HUES64 (cell line): ENCODE results near the gene PTBP1.

Source experiments
- H3K27ac ChIP-seq: 2 replicates; pipeline ENCODE4 v1.7.0; 2013; ENCODE audit warnings: low read depth, low read length, inconsistent platforms
- H3K27me3 ChIP-seq: 2 replicates; pipeline ENCODE4 v1.6.1; 2013; ENCODE audit warnings: mild to moderate bottlenecking, low read length; ENCODE audit not compliant: insufficient read depth
- H3K36me3 ChIP-seq: 2 replicates; pipeline ENCODE4 v1.6.1; 2013; ENCODE audit warnings: mild to moderate bottlenecking, low read length; ENCODE audit not compliant: insufficient read depth
- H3K4me1 ChIP-seq: 2 replicates; pipeline ENCODE4 v1.6.1; 2013; ENCODE audit warnings: mild to moderate bottlenecking, low read length, moderate library complexity; ENCODE audit not compliant: insufficient read depth
- H3K4me3 ChIP-seq: 2 replicates; pipeline ENCODE4 v1.5.1; 2013; ENCODE audit warnings: mild to moderate bottlenecking, low read length, moderate library complexity
- H3K9ac ChIP-seq: 2 replicates; pipeline ENCODE4 v1.6.1; 2013; ENCODE audit warnings: mild to moderate bottlenecking, low read depth, low read length
- H3K9me3 ChIP-seq: 2 replicates; pipeline ENCODE4 v1.6.1; 2013; ENCODE audit warnings: low read depth, low read length; ENCODE audit not compliant: insufficient read depth
- WGBS: fragments of 150-250, 120-280 bp; methylation state at CpG from one replicate; pipeline ENCODE4 v1.1.7; 2013; ENCODE audit warnings: missing lambda C conversion rate; 5-methylcytosine and 5-hydroxymethylcytosine counted together

The PTBP1 gene

DNA sequence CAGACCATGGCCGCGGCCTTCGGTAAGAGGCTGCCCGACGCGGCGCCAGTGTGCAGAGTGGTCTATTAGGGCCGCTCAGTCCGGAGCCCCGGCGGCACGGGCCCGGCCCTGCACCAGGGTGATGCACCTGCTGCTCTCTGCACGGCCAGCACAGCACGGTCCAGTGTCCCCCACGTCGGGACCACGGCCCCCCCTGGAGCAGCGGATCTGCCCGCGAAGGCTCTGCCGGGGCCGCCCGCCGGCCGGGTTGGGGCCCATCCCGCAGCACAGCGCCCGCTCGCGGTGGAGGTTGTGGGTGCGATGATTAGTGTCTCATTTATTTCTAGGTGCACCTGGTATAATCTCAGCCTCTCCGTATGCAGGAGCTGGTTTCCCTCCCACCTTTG is 7.9 kb downstream of the PTBP1 start:
- Histone ChIP-seq H3K36me3 (peaks cover 99% of the 10 kb centered on the region), H3K4me1 (peaks cover 15% of the 10 kb centered on the region), H3K27me3 (no peaks in the 10 kb centered on the region), H3K9me3 (no peaks in the 10 kb centered on the region), H3K9ac (no peak overlapping the region), H3K27ac (peak overlapping the region; percentile 25; the same call in 1 of the 2 replicates), H3K4me3 (no peak overlapping the region)
- 96% methylated on average over 33 of the region's 33 CpGs for WGBS

DNA sequence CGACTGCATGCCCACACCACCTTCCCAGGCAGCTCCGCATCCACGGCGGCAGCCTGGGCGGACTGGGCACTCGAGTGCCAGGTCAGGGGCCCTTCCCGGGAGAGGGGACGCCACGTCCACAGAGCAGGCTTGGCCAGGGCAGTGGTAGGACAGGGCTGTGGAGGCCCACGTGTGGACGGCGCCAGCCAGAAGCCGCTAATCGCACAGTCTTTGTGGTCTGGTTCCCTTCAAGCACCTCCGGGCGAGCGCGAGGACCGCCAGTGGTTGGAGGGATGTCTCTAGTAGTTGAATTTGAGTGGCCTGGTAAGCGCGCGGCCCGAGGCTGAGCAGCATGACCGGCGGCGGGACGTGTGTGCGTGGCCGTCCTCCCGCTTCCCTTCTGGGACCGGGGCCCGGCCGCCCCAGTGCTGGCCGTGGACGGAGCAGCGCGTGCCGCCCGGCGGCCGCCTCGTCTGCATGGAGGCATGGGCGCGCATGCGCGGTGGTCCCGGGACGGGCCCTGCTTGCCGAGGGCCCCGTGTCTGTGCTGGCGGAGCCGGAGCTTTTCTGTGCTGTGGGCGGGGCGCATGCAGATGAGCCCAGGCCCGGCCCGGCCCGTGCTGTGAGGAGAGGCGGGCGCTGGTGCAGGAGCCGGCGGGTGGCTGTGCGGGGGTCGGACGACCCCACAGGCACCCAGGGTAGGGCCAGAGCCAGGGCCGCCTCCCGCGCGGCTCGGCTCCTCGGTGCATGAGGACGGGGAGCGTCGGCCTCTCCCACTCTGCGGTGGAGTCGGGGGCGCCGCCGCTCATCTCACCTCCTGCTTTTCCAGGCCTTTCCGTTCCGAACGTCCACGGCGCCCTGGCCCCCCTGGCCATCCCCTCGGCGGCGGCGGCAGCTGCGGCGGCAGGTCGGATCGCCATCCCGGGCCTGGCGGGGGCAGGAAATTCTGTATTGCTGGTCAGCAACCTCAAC is 8.6 kb downstream of the PTBP1 start:
- H3K27me3 ChIP-seq, result no peaks in the 10 kb centered on the region
- H3K27ac ChIP-seq, result peak overlapping the region; percentile 30; the same call in 1 of the 2 replicates
- peaks cover 8% of the 10 kb centered on the region; the same call in 1 of the 2 replicates for H3K4me1 ChIP-seq
- no peak overlapping the region for H3K4me3 ChIP-seq
- no peak overlapping the region for H3K9ac ChIP-seq
- H3K9me3 ChIP-seq, result no peaks in the 10 kb centered on the region
- WGBS, result 94% methylated on average over 93 of the region's 93 CpGs
- H3K36me3 ChIP-seq, result peaks cover 99% of the 10 kb centered on the region

DNA sequence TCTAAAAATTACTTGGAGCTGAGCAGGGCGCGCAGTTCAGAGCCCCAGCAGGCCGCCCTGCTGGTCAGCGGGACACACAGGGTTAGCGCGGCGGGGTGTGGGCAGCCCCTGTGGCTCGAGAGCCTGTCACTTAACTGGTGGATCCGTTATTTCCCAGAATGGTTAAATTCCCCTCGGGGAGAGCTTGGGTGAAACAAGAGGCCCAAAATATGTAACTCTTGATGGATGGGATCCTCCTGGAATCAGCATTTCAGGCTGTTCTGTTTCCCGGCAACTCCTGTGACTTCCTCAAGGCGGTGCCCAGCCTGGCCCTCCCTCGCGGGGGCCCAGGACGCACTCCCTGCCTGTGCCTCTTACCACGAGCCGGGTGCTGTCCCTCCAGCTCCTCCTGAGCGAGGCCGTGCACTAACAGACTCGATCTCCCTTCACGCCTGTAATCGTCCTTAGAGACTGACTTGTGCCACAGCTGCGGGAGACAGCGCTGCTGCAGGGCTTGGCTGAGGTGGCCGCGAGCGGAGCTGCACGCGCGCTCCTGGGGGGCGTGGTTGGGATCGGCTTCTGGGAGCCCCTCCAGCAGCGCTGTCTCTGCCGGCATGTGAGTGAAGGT is 9.7 kb downstream of the PTBP1 start:
- WGBS, result 96% methylated on average over 34 of the region's 34 CpGs
- Histone ChIP-seq H3K9ac (no peak overlapping the region), H3K4me3 (no peak overlapping the region), H3K4me1 (peaks cover 2% of the 10 kb centered on the region; the same call in 1 of the 2 replicates), H3K9me3 (no peaks in the 10 kb centered on the region), H3K27me3 (no peaks in the 10 kb centered on the region), H3K36me3 (peaks cover 99% of the 10 kb centered on the region), H3K27ac (no peak overlapping the region)

DNA sequence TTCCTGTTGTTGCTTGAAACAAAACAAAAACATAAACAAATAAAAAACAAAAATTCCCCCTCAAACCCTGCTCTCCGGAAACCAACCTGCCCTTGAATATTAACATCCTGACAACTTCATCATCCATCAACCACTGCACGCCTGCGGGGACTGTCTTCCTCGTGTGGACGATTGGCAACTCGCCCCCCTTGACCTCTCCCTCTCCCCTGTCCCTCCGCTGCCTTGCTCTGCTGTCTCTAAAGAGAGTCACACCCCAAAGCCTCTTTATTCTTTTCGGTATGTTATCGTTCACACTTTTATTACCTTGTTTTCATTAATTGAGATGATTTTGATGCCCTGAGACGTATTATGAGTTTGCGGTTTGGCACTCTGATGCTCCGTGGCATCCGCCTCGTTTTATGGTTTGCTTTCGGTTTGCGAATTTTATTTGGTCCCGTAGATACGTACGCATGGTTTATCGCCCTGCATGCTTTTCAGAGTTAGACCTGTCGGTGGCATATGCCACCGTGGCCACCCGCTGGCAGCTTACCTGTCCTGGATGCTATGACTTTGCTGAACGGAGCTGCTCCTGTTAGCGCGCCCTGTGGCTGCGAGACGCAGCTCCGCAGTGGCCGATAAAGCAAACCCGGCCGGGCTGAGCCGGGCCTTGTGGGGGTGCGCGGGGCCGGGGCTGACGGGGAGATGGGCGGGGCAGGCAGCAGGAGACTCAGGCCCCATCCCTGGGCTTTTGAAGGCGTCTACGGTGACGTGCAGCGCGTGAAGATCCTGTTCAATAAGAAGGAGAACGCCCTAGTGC is 10.6 kb downstream of the PTBP1 start:
- Histone ChIP-seq H3K9ac (no peak overlapping the region), H3K36me3 (peaks cover 93% of the 10 kb centered on the region), H3K4me3 (no peak overlapping the region), H3K27ac (no peak overlapping the region), H3K9me3 (no peaks in the 10 kb centered on the region), H3K27me3 (no peaks in the 10 kb centered on the region), H3K4me1 (no peaks in the 10 kb centered on the region)
- 96% methylated on average over 44 of the region's 44 CpGs for WGBS

DNA sequence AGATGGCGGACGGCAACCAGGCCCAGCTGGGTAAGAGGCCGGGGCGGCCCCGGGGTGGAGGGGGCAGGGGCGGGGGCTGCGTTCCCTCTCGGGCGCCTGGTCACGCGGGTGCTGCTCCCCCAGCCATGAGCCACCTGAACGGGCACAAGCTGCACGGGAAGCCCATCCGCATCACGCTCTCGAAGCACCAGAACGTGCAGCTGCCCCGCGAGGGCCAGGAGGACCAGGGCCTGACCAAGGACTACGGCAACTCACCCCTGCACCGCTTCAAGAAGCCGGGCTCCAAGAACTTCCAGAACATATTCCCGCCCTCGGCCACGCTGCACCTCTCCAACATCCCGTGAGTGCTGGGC is 11.1 kb downstream of the PTBP1 start:
- 96% methylated on average over 26 of the region's 26 CpGs for WGBS
- Histone ChIP-seq H3K9me3 (no peaks in the 10 kb centered on the region), H3K36me3 (peaks cover 87% of the 10 kb centered on the region), H3K4me1 (no peaks in the 10 kb centered on the region), H3K27me3 (no peaks in the 10 kb centered on the region), H3K4me3 (no peak overlapping the region), H3K9ac (no peak overlapping the region), H3K27ac (no peak overlapping the region)

DNA sequence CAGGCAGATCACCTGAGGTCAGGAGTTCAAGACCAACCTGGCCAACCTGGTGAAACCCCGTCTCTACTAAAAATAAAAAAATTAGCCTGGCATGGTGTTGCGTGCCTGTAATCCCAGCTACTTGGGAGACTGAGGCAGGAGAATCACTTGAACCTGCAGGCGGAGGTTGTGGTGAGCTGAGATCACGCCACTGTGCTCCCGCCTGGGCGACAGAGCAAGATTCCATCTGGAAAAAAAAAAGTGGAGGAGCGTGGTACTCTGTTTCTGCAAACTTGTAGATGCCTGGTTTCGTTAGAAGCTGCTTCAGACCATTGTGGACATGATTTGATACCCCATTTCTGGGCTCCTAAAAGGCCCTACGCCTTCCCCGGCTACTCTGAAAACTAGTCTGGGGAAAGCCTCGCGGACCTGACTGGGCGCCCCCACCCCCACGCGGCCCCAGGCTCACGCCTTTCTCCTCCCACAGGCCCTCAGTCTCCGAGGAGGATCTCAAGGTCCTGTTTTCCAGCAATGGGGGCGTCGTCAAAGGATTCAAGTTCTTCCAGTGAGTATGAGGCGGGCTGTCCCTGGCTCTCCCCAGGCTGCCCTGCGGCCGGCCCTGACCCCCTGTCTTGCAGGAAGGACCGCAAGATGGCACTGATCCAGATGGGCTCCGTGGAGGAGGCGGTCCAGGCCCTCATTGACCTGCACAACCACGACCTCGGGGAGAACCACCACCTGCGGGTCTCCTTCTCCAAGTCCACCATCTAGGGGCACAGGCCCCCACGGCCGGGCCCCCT is 13.0 kb downstream of the PTBP1 start:
- Histone ChIP-seq H3K9me3 (no peaks in the 10 kb centered on the region), H3K27me3 (no peaks in the 10 kb centered on the region), H3K36me3 (peaks cover 76% of the 10 kb centered on the region), H3K9ac (no peak overlapping the region), H3K4me1 (no peaks in the 10 kb centered on the region), H3K4me3 (no peak overlapping the region), H3K27ac (no peak overlapping the region; the same call in 1 of the 2 replicates)
- 94% methylated on average over 30 of the region's 30 CpGs for WGBS

DNA sequence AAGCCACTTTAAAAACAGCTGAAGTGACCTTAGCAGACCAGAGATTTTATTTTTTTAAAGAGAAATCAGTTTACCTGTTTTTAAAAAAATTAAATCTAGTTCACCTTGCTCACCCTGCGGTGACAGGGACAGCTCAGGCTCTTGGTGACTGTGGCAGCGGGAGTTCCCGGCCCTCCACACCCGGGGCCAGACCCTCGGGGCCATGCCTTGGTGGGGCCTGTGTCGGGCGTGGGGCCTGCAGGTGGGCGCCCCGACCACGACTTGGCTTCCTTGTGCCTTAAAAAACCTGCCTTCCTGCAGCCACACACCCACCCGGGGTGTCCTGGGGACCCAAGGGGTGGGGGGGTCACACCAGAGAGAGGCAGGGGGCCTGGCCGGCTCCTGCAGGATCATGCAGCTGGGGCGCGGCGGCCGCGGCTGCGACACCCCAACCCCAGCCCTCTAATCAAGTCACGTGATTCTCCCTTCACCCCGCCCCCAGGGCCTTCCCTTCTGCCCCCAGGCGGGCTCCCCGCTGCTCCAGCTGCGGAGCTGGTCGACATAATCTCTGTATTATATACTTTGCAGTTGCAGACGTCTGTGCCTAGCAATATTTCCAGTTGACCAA is 13.7 kb downstream of the PTBP1 start:
- peaks cover 74% of the 10 kb centered on the region for H3K36me3 ChIP-seq
- no peak overlapping the region for H3K9ac ChIP-seq
- no peak overlapping the region for H3K4me3 ChIP-seq
- no peaks in the 10 kb centered on the region for H3K4me1 ChIP-seq
- H3K27me3 ChIP-seq, result no peaks in the 10 kb centered on the region
- 95% methylated on average over 24 of the region's 25 CpGs for WGBS
- H3K9me3 ChIP-seq, result no peaks in the 10 kb centered on the region
- H3K27ac ChIP-seq, result no peak overlapping the region; the same call in 1 of the 2 replicates

DNA sequence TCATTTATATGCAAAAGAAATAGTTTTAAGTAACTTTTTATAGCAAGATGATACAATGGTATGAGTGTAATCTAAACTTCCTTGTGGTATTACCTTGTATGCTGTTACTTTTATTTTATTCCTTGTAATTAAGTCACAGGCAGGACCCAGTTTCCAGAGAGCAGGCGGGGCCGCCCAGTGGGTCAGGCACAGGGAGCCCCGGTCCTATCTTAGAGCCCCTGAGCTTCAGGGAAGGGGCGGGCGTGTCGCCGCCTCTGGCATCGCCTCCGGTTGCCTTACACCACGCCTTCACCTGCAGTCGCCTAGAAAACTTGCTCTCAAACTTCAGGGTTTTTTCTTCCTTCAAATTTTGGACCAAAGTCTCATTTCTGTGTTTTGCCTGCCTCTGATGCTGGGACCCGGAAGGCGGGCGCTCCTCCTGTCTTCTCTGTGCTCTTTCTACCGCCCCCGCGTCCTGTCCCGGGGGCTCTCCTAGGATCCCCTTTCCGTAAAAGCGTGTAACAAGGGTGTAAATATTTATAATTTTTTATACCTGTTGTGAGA is 14.3 kb downstream of the PTBP1 start:
- Histone ChIP-seq H3K9ac (no peak overlapping the region), H3K36me3 (peaks cover 72% of the 10 kb centered on the region), H3K4me1 (no peaks in the 10 kb centered on the region), H3K9me3 (no peaks in the 10 kb centered on the region), H3K4me3 (no peak overlapping the region), H3K27me3 (no peaks in the 10 kb centered on the region), H3K27ac (no peak overlapping the region; the same call in 1 of the 2 replicates)
- 96% methylated on average over 20 of the region's 20 CpGs for WGBS

DNA sequence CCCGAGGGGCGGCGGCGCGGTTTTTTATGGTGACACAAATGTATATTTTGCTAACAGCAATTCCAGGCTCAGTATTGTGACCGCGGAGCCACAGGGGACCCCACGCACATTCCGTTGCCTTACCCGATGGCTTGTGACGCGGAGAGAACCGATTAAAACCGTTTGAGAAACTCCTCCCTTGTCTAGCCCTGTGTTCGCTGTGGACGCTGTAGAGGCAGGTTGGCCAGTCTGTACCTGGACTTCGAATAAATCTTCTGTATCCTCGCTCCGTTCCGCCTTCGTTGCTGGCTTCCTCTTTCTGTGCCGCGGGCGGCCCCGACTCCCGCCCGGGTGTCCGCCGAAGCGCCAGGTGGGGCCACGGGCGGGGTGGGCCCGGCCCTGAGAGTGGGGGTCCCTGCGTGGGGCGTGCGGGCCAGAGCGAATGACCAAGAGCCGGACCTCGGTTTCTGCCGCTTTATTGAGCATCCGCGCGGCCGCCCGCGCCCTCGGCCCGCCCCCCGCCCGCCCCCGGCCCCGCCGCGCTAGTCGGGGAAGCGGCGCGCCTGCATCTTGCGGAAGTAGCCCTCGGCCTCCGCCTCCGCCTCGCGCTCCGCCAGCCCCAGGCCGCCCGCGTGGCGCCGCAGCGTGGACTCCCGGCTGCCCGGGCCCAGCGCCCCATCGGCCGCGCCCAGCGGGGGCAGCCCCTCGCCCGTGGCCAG is 14.9 kb downstream of the PTBP1 start:
- Histone ChIP-seq H3K27me3 (no peaks in the 10 kb centered on the region), H3K9me3 (no peaks in the 10 kb centered on the region), H3K27ac (no peak overlapping the region), H3K36me3 (peaks cover 66% of the 10 kb centered on the region), H3K9ac (no peak overlapping the region), H3K4me1 (no peaks in the 10 kb centered on the region), H3K4me3 (no peak overlapping the region)
- WGBS, result 96% methylated on average over 80 of the region's 80 CpGs
